ENCODE data around the gene PIK3R5.

DNA sequence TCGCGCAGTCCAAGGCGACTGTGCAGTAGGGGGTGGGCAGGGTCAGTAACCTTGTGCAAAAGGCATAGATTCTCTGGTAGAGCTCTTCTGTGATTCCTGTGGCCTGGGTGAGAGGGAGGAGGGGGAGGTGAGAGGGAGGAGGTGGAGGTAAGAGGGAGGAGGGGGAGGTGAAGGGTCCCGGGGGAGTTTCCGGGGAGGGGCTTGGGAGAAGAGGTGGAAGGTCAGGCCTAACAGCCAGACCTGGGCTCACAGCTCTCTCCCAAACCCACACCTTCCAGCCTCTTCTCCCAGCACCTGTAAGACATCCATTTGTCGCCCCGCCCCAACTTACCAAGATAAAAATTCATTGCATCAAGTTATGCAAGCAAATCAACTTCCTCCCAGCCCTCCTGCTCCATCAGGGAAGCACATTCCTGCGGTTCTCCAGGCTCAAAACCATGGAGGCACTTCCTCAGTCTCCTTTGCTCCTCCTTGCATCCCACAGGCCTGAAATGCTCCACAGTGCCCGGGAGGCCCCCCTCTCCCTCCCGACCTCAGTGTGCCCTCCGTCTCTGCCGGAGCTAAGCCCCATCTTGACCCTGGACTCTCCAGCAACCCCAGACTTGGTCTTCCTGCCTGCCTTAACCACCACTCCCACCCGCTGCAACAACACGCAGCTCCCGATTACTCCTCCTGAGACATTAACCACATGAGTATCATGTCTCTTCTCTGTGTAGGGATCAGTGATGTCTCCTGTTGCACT is 128.5 kb downstream of the PIK3R5 start:
- TF ChIP-seq, protein P1, sequence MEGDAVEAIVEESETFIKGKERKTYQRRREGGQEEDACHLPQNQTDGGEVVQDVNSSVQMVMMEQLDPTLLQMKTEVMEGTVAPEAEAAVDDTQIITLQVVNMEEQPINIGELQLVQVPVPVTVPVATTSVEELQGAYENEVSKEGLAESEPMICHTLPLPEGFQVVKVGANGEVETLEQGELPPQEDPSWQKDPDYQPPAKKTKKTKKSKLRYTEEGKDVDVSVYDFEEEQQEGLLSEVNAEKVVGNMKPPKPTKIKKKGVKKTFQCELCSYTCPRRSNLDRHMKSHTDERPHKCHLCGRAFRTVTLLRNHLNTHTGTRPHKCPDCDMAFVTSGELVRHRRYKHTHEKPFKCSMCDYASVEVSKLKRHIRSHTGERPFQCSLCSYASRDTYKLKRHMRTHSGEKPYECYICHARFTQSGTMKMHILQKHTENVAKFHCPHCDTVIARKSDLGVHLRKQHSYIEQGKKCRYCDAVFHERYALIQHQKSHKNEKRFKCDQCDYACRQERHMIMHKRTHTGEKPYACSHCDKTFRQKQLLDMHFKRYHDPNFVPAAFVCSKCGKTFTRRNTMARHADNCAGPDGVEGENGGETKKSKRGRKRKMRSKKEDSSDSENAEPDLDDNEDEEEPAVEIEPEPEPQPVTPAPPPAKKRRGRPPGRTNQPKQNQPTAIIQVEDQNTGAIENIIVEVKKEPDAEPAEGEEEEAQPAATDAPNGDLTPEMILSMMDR (IDR thresholded peaks at IDR 0.05), result no peak
- TF ChIP-seq POLR2A (IDR thresholded peaks at IDR 0.05), result no peak

All from heart left ventricle (tissue), 13 donors.